ENCODE results near the gene EYS.
"Not testable (repeated sequence)": the region's sequence is repeated elsewhere in the genome, so short reads cannot be mapped to it uniquely, and the experiment has no call there.

DNA sequence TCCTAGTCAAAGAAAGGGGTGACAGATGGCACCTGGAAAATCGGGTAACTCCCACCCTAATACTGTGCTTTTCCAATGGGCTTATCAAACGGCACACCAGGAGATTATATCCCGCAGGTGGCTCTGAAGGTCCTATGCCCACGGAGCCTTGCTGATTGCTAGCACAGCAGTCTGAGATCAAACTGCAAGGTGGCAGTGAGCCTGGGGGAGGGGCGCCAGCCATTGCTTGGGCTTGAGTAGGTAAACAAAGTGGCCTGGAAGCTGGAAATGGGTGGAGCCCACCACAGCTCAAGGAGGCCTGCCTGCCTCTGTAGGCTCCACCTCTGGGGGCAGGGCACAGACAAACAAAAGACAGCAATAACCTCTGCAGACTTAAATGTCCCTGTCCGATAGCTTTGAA lies 1258.9 kb downstream of the EYS start:
- not testable (repeated sequence) for TF ChIP-seq EZH2 (IDR thresholded peaks at IDR 0.05); POLR2AphosphoS5 (IDR thresholded peaks at IDR 0.05; ENCODE audit: borderline replicate concordance, low read depth, low read length)

All from SK-N-MC (cell line).